Adrenal gland (tissue), 12 donors: ENCODE results near the gene SRBD1. TPM values are rescaled to one million over a fixed set of nuclear protein-coding genes. Genes with fewer than 3 reads are reported as not detected.

Experiments used
- DNase-seq, 7 donors: peaks; one replicate each; pipeline ENCODE4 v3.0.0-alpha.2; 2019 to 2020
- H3K27ac ChIP-seq, 5 donors: fragments of 200-600 bp; sonication (generic) in 4 of 5; 1 replicate in 3 of 5; 2 replicates in 2 of 5; pipeline versions ENCODE4 v1.5.1 to v1.8.0; 2016 to 2020; ENCODE audit warnings: mild to moderate bottlenecking in 1 of 5
- H3K27me3 ChIP-seq: fragments of 200-600 bp; 2 replicates; pipeline ENCODE4 v1.8.0; 2021
- H3K36me3 ChIP-seq, 2 donors: fragments of 200-600 bp; replicated peaks in 1 of 2; 1 replicate in 1 of 2; 2 replicates in 1 of 2; pipeline versions ENCODE4 v1.5.1 to v1.8.0; 2018 to 2022
- H3K4me1 ChIP-seq, 2 donors: fragments of 200-600 bp; replicated peaks in 1 of 2; 1 replicate in 1 of 2; 2 replicates in 1 of 2; pipeline versions ENCODE4 v1.5.1 to v1.8.0; 2018 to 2021
- H3K4me3 ChIP-seq, 4 donors: fragments of 200-600 bp; sonication (generic) in 3 of 4; one replicate each; pipeline ENCODE4 v1.5.1; 2016 to 2018
- H3K9me3 ChIP-seq, 3 donors: fragments of 200-600 bp; sonication (generic) in 1 of 3; replicated peaks in 1 of 3; 1 replicate in 2 of 3; 2 replicates in 1 of 3; pipeline versions ENCODE4 v1.5.1 to v1.8.0; 2016 to 2021
- POLR2A ChIP-seq, 2 donors: fragments of 450-650 bp; IDR thresholded peaks; one replicate each; pipeline ENCODE4 v1.6.1; 2017; ENCODE audit warnings: antibody characterized with exemption in 2 of 2, mild to moderate bottlenecking in 2 of 2, moderate library complexity in 1 of 2
- WGBS, 4 donors: extraction: QIAGEN DNeasy Blood & Tissue Kit in 2 of 4; methylation state at CpG; one replicate each; pipeline versions ENCODE4 v1.1.5 to v1.1.7; 2013 to 2017; 5-methylcytosine and 5-hydroxymethylcytosine counted together
- intact Hi-C, 2 donors: fragments of 100-400 bp; cut with DNase I; formaldehyde crosslinking; loops; one replicate each; pipeline versions ENCODE4 v1.14.1 to v1.15.0; 2022 to 2023
- polyA plus RNA-seq, 3 donors: library from polyadenylated mRNA; stranded (reverse); fragments of 200-250 nt in 2 of 3; fragments of 350-450 nt in 1 of 3; fragmentation: Illumina TruSeq in 1 of 3; extraction: RNeasy Lipid Tissue Mini Kit (QIAGEN cat#74804) in 1 of 3; gene quantifications; one replicate each; pipeline ENCODE4 v1.2.3, GENCODE V29; 2013 to 2014
- total RNA-seq, 9 donors: library from RNA; depleted of rRNA in 4 of 9; stranded (reverse); fragments of >200 nt in 4 of 9; fragments of 120-200 nt in 1 of 9; fragmentation: NEBNext Ultra II Directional in 1 of 9; extraction: Animal tissue kit (Norgen Biotek cat#: 25700) in 1 of 9; gene quantifications; one replicate each; pipeline versions ENCODE4 v1.1.0 to v1.2.4, GENCODE V29; 2013 to 2023
- TF ChIP-seq, protein P1 (sequence below), 6 experiments: fragments of 450-650 bp in 4 of 6; fragments of 200-600 bp in 2 of 6; sonication (generic) in 1 of 6; IDR thresholded peaks; 1 replicate in 5 of 6; 2 replicates in 1 of 6; pipeline versions ENCODE4 v1.5.1 to v1.8.0; 2016 to 2021; ENCODE audit warnings: antibody characterized with exemption in 6 of 6, mild to moderate bottlenecking in 2 of 6, moderate library complexity in 1 of 6
- donor health status: healthy with polysubstance abuse.
- donor health status: Bipolar disorder and iron deficiency.
- donor health status: DM: yes; HTN: yes; CAD: no.
- donor health status: DM: no; HTN: no; CAD: no.
- donor health status: DM: no; HTN: no; CAD: no.
- donor health status: DM: yes; HTN: yes; CAD: no.

SRBD1 gene
- total and polyA plus RNA-seq, 12 donors, result 2.7 to 21.6 (median 13.8) TPM

DNA sequence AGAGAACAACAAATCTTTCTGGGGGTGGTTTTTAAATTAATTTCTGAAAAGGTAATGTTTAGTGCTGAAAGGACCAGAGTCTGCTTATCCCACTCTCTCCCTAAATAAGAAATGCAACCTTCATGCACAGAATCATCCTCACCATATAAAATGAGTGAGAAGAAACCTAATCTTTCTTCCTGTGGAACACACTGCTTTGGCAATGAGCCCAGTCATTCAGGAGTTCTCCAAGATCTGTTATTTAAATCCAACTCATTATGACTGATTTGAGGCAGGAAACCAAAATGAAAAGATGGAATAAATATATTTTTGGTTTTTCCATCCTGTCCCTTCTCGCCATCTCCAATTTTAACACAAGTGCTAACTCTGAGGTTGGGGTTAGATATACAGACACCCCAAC lies 228.3 kb downstream of the SRBD1 start:
- DNase-seq, result peak in 1 of 7 donors; percentile 4
- intact Hi-C loops, result no loop called here
- Histone ChIP-seq H3K4me3 (no peak overlapping the region), H3K36me3 (no peaks in the 10 kb centered on the region), H3K27me3 (no peaks in the 10 kb centered on the region), H3K9me3 (no peaks in the 10 kb centered on the region), H3K27ac (no peak overlapping the region), H3K4me1 (no peaks in the 10 kb centered on the region)
- TF ChIP-seq, protein P1, sequence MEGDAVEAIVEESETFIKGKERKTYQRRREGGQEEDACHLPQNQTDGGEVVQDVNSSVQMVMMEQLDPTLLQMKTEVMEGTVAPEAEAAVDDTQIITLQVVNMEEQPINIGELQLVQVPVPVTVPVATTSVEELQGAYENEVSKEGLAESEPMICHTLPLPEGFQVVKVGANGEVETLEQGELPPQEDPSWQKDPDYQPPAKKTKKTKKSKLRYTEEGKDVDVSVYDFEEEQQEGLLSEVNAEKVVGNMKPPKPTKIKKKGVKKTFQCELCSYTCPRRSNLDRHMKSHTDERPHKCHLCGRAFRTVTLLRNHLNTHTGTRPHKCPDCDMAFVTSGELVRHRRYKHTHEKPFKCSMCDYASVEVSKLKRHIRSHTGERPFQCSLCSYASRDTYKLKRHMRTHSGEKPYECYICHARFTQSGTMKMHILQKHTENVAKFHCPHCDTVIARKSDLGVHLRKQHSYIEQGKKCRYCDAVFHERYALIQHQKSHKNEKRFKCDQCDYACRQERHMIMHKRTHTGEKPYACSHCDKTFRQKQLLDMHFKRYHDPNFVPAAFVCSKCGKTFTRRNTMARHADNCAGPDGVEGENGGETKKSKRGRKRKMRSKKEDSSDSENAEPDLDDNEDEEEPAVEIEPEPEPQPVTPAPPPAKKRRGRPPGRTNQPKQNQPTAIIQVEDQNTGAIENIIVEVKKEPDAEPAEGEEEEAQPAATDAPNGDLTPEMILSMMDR (IDR thresholded peaks at IDR 0.05), result no peak
- 69 to 80% (median 76%) methylated on average over 1 of the region's 1 CpG for WGBS, 4 donors

GRCh38 chr2:45380131-45380836 lies 230.8 kb downstream of the SRBD1 start:
- Histone ChIP-seq H3K4me3 (no peak overlapping the region), H3K27me3 (no peaks in the 10 kb centered on the region), H3K27ac (no peak overlapping the region), H3K9me3 (no peaks in the 10 kb centered on the region), H3K4me1 (no peaks in the 10 kb centered on the region), H3K36me3 (no peaks in the 10 kb centered on the region)
- no peak for DNase-seq
- intact Hi-C loops, result no loop called here
- TF ChIP-seq, protein P1 (IDR thresholded peaks at IDR 0.05), result no peak
- no peak for TF ChIP-seq POLR2A (IDR thresholded peaks at IDR 0.05)
- 90 to 98% (median 94%) methylated on average over 3 of the region's 3 CpGs for WGBS, 4 donors

- 85 to 95% (median 90%) methylated on average over 3 of the region's 3 CpGs for WGBS, 4 donors
- H3K27ac ChIP-seq, result no peak overlapping the region
Observed at GRCh38 chr2:45379399-45380087, 231.5 kb downstream of the SRBD1 start.

DNA sequence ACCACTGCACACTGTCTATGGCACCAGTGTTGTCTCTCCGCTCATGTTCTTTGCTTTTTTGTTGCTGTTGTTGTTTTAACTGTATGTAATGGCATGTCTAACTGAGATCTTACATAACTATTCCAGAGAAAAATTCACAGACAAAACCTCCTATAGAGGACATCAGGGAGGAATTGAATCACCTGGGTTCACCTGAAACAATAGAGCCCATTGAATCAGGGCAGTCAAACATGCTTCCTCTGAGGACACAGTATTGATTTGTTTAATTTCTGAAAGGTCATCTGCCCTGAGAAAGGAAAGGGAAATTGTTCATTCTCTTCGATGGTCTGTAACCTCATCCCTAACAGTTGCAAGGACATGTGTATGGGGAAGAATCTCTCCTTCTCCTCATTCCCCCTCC lies 237.5 kb downstream of the SRBD1 start:
- TF ChIP-seq POLR2A (IDR thresholded peaks at IDR 0.05), result no peak
- TF ChIP-seq, protein P1 (IDR thresholded peaks at IDR 0.05), result no peak
- WGBS, 4 donors, result 81 to 94% (median 84%) methylated on average over 2 of the region's 2 CpGs
- Histone ChIP-seq H3K27me3 (no peaks in the 10 kb centered on the region), H3K4me1 (no peaks in the 10 kb centered on the region), H3K27ac (no peak overlapping the region), H3K36me3 (no peaks in the 10 kb centered on the region), H3K9me3 (no peaks in the 10 kb centered on the region), H3K4me3 (no peak overlapping the region)
- no peak for DNase-seq
- intact Hi-C loops, result no loop called here

More at GRCh38 chr2:45379399-45380087, 231.5 kb downstream of the SRBD1 start:
- H3K27me3 ChIP-seq, result no peaks in the 10 kb centered on the region
- no peaks in the 10 kb centered on the region for H3K9me3 ChIP-seq
- no peak overlapping the region for H3K4me3 ChIP-seq
- no peaks in the 10 kb centered on the region for H3K36me3 ChIP-seq
- intact Hi-C loops, result no loop called here
- no peak for DNase-seq
- no peaks in the 10 kb centered on the region for H3K4me1 ChIP-seq
- no peak for TF ChIP-seq POLR2A (IDR thresholded peaks at IDR 0.05)
- TF ChIP-seq, protein P1 (IDR thresholded peaks at IDR 0.05), result no peak
